ENCODE measurements around the gene FYTTD1.

DNA sequence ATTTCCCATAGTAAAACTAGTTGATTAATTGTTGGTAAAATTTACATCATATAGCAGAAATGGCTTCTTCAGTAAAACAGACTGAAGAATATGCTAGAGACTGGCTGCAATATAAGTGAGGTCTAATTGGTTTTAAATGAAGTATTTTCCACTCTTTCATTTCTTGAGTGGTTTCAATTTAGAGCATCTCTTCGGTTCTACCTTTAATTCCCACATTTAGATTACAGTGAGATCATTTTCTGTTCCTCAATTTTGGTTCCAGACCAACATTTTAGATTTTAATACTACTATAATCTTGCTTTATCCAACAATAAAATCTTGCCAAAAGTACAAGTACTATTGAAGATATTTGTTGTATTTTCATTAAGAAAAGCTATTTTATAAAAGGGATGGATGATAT, 40.4 kb downstream of the FYTTD1 start:
- no peak for TF ChIP-seq CTCF (IDR thresholded peaks at IDR 0.05; ENCODE audit: poor library complexity, severe bottlenecking)
- no peak for TF ChIP-seq EP300 (conservative IDR thresholded peaks at IDR 0.05; ENCODE audit: poor library complexity, severe bottlenecking)
- TF ChIP-seq RAD21 (conservative IDR thresholded peaks at IDR 0.05), result no peak
- no peak for TF ChIP-seq EZH2 (IDR thresholded peaks at IDR 0.05; ENCODE audit: borderline replicate concordance, insufficient read depth, low read length, poor library complexity, severe bottlenecking)
- TF ChIP-seq TAF1 (IDR thresholded peaks at IDR 0.05; ENCODE audit: low read depth), result no peak
- no peak for TF ChIP-seq SMC3 (conservative IDR thresholded peaks at IDR 0.05; ENCODE audit: poor library complexity)
- TF ChIP-seq POLR2AphosphoS5 (IDR thresholded peaks at IDR 0.05), result no peak
- no peak for TF ChIP-seq MXI1 (conservative IDR thresholded peaks at IDR 0.05; ENCODE audit: poor library complexity, severe bottlenecking)
- no peak for TF ChIP-seq REST (IDR thresholded peaks at IDR 0.05; ENCODE audit: borderline replicate concordance)

Data from neural cell (in vitro differentiated cells).